ENCODE data around the gene SH3BGRL3. TPM values are rescaled to one million over a fixed set of nuclear protein-coding genes. Genes with fewer than 3 reads are reported as not detected.

Gene SH3BGRL3
- total and polyA plus RNA-seq, 2 of the 13 experiments (the other 11 are each of a cell fraction or from before 2014, with no cell fraction given), result 11.4 to 12.2 TPM

GRCh38 chr1:26287033-26287711 is 7.3 kb downstream of the SH3BGRL3 start:
- CTCF ChIA-PET (ENCODE audit: low intra/inter-chr PET ratio, low total read pairs), result interaction anchor here (2.7 to 3.4 kb wide), 3 partner anchors 34 to 130 kb away, joined by 22 to 51 read pairs (median 22); no protein-coding TSS in a partner anchor
- BruUV-seq (replicated peaks), result no TSS peak

More at GRCh38 chr1:26287033-26287711, 7.3 kb downstream of the SH3BGRL3 start:
- TF ChIP-seq PITX1 (CRISPR knock-in tag; IDR thresholded peaks at IDR 0.05) (no peak), ZNF672 (CRISPR knock-in tag; IDR thresholded peaks at IDR 0.05) (no peak), ZNF605 (CRISPR knock-in tag; IDR thresholded peaks at IDR 0.05) (no peak), ZNF24 (IDR thresholded peaks at IDR 0.05) (no peak), PATZ1 (CRISPR knock-in tag; IDR thresholded peaks at IDR 0.05) (no peak), E2F1 (CRISPR knock-in tag; IDR thresholded peaks at IDR 0.05) (no peak)
- H3K4me2 ChIP-seq (ENCODE audit: low read depth, low read length), result no peak overlapping the region
- H3K27ac ChIP-seq (ENCODE audit: extremely low read length, insufficient read depth, low read length), result no peak overlapping the region
- no peaks in the 10 kb centered on the region for H3K4me1 ChIP-seq (ENCODE audit: insufficient read depth, low read length)
- no peaks in the 10 kb centered on the region for H3K27me3 ChIP-seq (ENCODE audit: control insufficient read depth in 1 of 2, insufficient read depth in 2 of 2, low read length in 2 of 2)
- ATAC-seq (no peak), FAIRE-seq (no peak), DNase-seq (ENCODE audit: low spot score) (no peak)
- no peaks in the 10 kb centered on the region for H3K79me2 ChIP-seq (ENCODE audit: insufficient read depth, low read length)
- no peak overlapping the region for H3K4me3 ChIP-seq (replicated peaks in 1 of 3; ENCODE audit: insufficient read depth in 1 of 3, low read depth in 2 of 3, low read length in 3 of 3)
- in situ Hi-C loops (cut with HindIII; ENCODE audit: extremely low pct_ligation_motif_present, low pct_unique_long_range_greater_than_20kb), result loop anchor here (5.0 kb wide), 1 partner anchor 75 kb away; no protein-coding TSS in a partner anchor
- 89% methylated on average over 7 of the region's 8 CpGs for WGBS (ENCODE audit: low lambda C conversion rate)
- POLR2A ChIA-PET, result interaction anchor here (0.5 kb wide), 1 partner anchor 24 kb away, joined by 5 read pairs; no protein-coding TSS in a partner anchor
- H3K9ac ChIP-seq (ENCODE audit: insufficient read depth, low read depth, low read length), result no peak overlapping the region
- intact Hi-C loops (cut with micrococcal nuclease; ENCODE audit: unreplicated experiment), result no loop called here
- H2AFZ ChIP-seq (ENCODE audit: low read length), result no peak overlapping the region
- no peaks in the 10 kb centered on the region; a peak in 1 of 5 replicates for H3K36me3 ChIP-seq (replicated peaks in 1 of 2; ENCODE audit: control insufficient read depth in 1 of 2, insufficient read depth in 2 of 2, low read length in 2 of 2)
- H4K20me1 ChIP-seq (ENCODE audit: insufficient read depth, low read length), result no peaks in the 10 kb centered on the region
- H3K9me3 ChIP-seq (ENCODE audit: low read length), result no peaks in the 10 kb centered on the region
